NB4 (cell line): Measurements from ENCODE around the gene SNX22.

Experiments
- MAX ChIP-seq: IDR thresholded peaks from 2 replicates; pipeline ENCODE4 v1.6.1; 2011; ENCODE audit warnings: low read depth, low read length
- MYC ChIP-seq: IDR thresholded peaks from 2 replicates; pipeline ENCODE4 v1.6.1; 2011; ENCODE audit warnings: low read depth, low read length
- POLR2A ChIP-seq: IDR thresholded peaks from 2 replicates; pipeline ENCODE4 v1.6.1; 2011; ENCODE audit warnings: mild to moderate bottlenecking; ENCODE audit not compliant: insufficient read length; ENCODE audit errors: extremely low read depth
- TF ChIP-seq, protein P1 (sequence below): IDR thresholded peaks from one replicate; pipeline ENCODE4 v1.5.1; 2012; ENCODE audit warnings: low read depth, low read length

GRCh38 chr15:64162869-64163658, 11.5 kb downstream of the SNX22 start, which contains the start of gene PPIB:
- TF ChIP-seq, protein P1, sequence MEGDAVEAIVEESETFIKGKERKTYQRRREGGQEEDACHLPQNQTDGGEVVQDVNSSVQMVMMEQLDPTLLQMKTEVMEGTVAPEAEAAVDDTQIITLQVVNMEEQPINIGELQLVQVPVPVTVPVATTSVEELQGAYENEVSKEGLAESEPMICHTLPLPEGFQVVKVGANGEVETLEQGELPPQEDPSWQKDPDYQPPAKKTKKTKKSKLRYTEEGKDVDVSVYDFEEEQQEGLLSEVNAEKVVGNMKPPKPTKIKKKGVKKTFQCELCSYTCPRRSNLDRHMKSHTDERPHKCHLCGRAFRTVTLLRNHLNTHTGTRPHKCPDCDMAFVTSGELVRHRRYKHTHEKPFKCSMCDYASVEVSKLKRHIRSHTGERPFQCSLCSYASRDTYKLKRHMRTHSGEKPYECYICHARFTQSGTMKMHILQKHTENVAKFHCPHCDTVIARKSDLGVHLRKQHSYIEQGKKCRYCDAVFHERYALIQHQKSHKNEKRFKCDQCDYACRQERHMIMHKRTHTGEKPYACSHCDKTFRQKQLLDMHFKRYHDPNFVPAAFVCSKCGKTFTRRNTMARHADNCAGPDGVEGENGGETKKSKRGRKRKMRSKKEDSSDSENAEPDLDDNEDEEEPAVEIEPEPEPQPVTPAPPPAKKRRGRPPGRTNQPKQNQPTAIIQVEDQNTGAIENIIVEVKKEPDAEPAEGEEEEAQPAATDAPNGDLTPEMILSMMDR, result no peak
- TF ChIP-seq POLR2A (peak; percentile 80), MYC (peak; percentile 88), MAX (peak; percentile 71)
